Heart left ventricle (tissue), 16 donors: ENCODE results near the gene CBX5. TPM values are rescaled to one million over a fixed set of nuclear protein-coding genes. Genes with fewer than 3 reads are reported as not detected.

Experiments
- ATAC-seq, 4 donors: fragments of 200-7000 bp; cut with Tn5 transposase; one replicate each; pipeline ENCODE4 v1.9.1; 2020 to 2022; ENCODE audit warnings: moderate library complexity in 4 of 4, mild to moderate bottlenecking in 3 of 4, moderate number of reproducible peaks in 1 of 4
- DNase-seq, 5 donors: peaks; one replicate each; pipeline ENCODE4 v3.0.0-alpha.2; 2020
- H3K27ac ChIP-seq, 12 donors: fragments of 200-600 bp; sonication (generic) in 4 of 12; one replicate each; pipeline versions ENCODE4 v1.5.0 to v1.8.0; 2016 to 2022; ENCODE audit warnings: mild to moderate bottlenecking in 2 of 12
- H3K27me3 ChIP-seq, 9 donors: fragments of 200-600 bp; sonication (generic) in 2 of 9; one replicate each; pipeline versions ENCODE4 v1.5.1 to v1.8.0; 2016 to 2022; ENCODE audit warnings: mild to moderate bottlenecking in 3 of 9
- H3K36me3 ChIP-seq, 9 donors: fragments of 200-600 bp; sonication (generic) in 2 of 9; one replicate each; pipeline versions ENCODE4 v1.5.0 to v1.8.0; 2018 to 2022; ENCODE audit warnings: mild to moderate bottlenecking in 2 of 9
- H3K4me1 ChIP-seq, 12 donors: fragments of 200-600 bp; sonication (generic) in 4 of 12; one replicate each; pipeline versions ENCODE4 v1.5.0 to v1.8.0; 2016 to 2022; ENCODE audit warnings: mild to moderate bottlenecking in 3 of 12
- H3K4me3 ChIP-seq, 12 donors: fragments of 200-600 bp; sonication (generic) in 4 of 12; one replicate each; pipeline versions ENCODE4 v1.5.0 to v1.8.0; 2017 to 2022; ENCODE audit warnings: mild to moderate bottlenecking in 9 of 12, moderate library complexity in 4 of 12
- H3K9me3 ChIP-seq, 12 donors: fragments of 200-600 bp; sonication (generic) in 4 of 12; one replicate each; pipeline versions ENCODE4 v1.5.0 to v1.8.0; 2016 to 2022; ENCODE audit warnings: mild to moderate bottlenecking in 1 of 12
- POLR2A ChIP-seq, 2 donors: fragments of 450-650 bp; IDR thresholded peaks; one replicate each; pipeline ENCODE4 v1.6.1; 2017; ENCODE audit warnings: antibody characterized with exemption in 2 of 2, mild to moderate bottlenecking in 2 of 2, moderate library complexity in 2 of 2
- WGBS, 4 donors: extraction: QIAGEN DNeasy Blood & Tissue Kit in 2 of 4; methylation state at CpG; one replicate each; pipeline versions ENCODE4 v1.1.5 to v1.1.7; 2013 to 2018; 5-methylcytosine and 5-hydroxymethylcytosine counted together
- intact Hi-C, 10 donors: fragments of 100-400 bp; cut with DNase I; formaldehyde crosslinking; loops; one replicate each; pipeline versions ENCODE4 v1.11.1 to v1.14.2; 2022
- polyA plus RNA-seq, 2 donors: library from polyadenylated mRNA; stranded (reverse); fragments of 200-250 nt; gene quantifications; one replicate each; pipeline ENCODE4 v1.2.3, GENCODE V29; 2013
- total RNA-seq, 9 donors: library from RNA; depleted of rRNA in 2 of 9; stranded (reverse); fragments of >200 nt in 2 of 9; fragmentation: NEBNext Ultra II Directional in 3 of 9; extraction: Animal tissue kit (Norgen Biotek cat#: 25700) in 3 of 9; gene quantifications; one replicate each; pipeline versions ENCODE4 v1.1.0 to v1.2.4, GENCODE V29; 2016 to 2023
- TF ChIP-seq, protein P1 (sequence below), 12 donors: fragments of 200-600 bp; sonication (generic) in 4 of 12; IDR thresholded peaks; one replicate each; pipeline versions ENCODE4 v1.5.0 to v1.8.0; 2018 to 2022; ENCODE audit warnings: antibody characterized with exemption in 12 of 12, mild to moderate bottlenecking in 5 of 12
- donor health status: ischemic (EF 13 %, LVEDD 7.1; RV severe dilation, severe dysfunction).
- donor health status: healthy with polysubstance abuse.
- donor health status: DM: no; HTN: yes; CAD: no.
- donor health status: DM: no; HTN: no; CAD: no.
- donor health status: ischemic (EF 25% LVEDD 6.9; RV normal size, moderate dysfunction).
- donor health status: ischemic (EF 25% LVEDD 5.7; RV mildly dilated, moderate dysfunction).
- donor health status: healthy.
- donor health status: DM: yes; HTN: yes; CAD: no.
- donor health status: ischemic (EF 35%, LVEDD 5.7; RV mildly dilated, moderate dysfunction).
- donor health status: nonischemic (EF 11% LVEDD 7.7; RV severe dilation, severe dysfunction).
- donor health status: DM: yes; HTN: yes; CAD: no.
- donor health status: PGD.
- donor health status: ischemic (EF 29% LVEDD 5.4; RV normal size, mild dysfunction).
- donor health status: nonischemic (EF 23%, LVEDD 6.1; RV moderate dilation, normal function).

The CBX5 gene
- total and polyA plus RNA-seq, 11 donors = 18.4 to 59.5 (median 39.9) TPM

DNA sequence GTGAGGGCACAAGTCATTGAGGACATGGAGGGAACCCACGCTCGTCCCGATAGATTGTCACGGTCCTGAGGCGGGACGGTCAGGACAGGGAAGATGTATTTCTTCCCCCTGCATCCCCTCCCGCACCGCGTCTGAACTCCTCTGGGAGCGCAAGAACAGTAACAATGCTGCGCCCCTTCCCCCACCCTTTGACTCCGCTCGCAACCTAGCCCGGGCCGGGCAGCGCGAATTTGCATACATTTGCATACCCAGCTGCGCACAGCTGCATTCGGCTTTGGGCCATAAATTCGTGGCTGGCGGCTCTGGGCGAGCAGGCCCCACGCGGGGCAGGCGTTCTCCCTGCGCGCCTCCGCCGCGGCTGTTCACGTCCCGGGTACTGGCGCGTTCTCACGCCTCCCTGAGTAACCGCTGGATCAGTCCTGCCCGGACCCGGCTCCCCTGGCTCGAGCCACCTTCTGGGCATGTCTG lies 62.1 kb downstream of the CBX5 start:
- Histone ChIP-seq H3K27ac (no peak overlapping the region), H3K9me3 (no peaks in the 10 kb centered on the region), H3K4me1 (peaks cover 9 to 42% (median 22%) of the 10 kb centered on the region in 12 donors), H3K36me3 (no peaks in the 10 kb centered on the region), H3K27me3 (peaks cover 0 to 34% (median 21%) of the 10 kb centered on the region in 9 donors), H3K4me3 (peak overlapping the region in 11 of 12 donors; percentile 1 to 54 (median 40))
- intact Hi-C loops = loop anchor here in 3 of 10 donors (1.0 to 5.0 kb wide), 3 partner anchors 139 to 149 kb away; no protein-coding TSS in a partner anchor
- WGBS, 4 donors = 5 to 14% (median 8%) methylated on average over 33 to 39 of the region's 39 CpGs
- ATAC-seq (peak in 3 of 4 donors; percentile 1 to 17 (median 5)), DNase-seq (peak in 3 of 5 donors; percentile 23 to 58 (median 57))
- TF ChIP-seq, protein P1, sequence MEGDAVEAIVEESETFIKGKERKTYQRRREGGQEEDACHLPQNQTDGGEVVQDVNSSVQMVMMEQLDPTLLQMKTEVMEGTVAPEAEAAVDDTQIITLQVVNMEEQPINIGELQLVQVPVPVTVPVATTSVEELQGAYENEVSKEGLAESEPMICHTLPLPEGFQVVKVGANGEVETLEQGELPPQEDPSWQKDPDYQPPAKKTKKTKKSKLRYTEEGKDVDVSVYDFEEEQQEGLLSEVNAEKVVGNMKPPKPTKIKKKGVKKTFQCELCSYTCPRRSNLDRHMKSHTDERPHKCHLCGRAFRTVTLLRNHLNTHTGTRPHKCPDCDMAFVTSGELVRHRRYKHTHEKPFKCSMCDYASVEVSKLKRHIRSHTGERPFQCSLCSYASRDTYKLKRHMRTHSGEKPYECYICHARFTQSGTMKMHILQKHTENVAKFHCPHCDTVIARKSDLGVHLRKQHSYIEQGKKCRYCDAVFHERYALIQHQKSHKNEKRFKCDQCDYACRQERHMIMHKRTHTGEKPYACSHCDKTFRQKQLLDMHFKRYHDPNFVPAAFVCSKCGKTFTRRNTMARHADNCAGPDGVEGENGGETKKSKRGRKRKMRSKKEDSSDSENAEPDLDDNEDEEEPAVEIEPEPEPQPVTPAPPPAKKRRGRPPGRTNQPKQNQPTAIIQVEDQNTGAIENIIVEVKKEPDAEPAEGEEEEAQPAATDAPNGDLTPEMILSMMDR (IDR thresholded peaks at IDR 0.05) = no peak
- TF ChIP-seq POLR2A (IDR thresholded peaks at IDR 0.05) = no peak

DNA sequence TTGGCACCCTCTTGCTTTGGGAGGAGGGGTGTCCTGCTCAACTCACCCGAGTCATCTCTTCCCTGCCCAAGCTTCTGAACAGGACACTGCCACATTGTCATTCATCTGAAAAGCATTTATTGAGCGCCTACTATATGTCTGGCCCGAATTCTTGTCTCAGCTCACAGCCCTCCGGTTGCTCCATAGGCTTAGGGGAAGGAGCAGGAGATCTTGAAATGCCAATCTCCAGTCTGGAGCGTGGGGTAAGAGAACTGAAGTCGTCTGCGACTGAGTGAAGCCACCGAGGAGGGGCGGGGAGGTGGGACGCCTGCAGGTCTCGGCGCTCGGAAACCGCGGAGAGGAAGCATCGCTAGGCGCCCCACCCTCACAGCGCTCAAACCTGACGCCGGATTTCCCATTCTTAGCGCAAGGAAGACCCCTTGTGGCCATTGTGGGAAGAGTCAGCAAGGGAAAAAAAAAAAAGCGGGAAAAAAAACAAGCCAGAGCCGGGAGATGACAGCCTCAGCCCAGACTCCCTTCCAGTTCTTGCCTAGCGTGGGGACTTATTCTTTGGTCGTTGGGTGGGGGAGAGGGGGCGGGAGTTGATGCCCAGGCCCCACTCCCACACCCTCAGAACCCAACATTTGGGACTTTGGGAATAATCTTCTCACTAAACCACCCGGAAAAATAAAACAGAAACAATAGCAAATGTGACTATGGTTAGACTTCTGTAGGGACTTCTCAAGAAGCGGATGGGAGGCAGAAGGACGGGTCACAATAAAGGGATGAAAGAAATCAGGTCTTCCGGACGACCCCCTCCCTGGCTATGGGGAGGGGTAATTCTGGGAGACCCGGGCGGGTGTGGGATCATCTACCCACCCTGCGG lies 62.9 kb downstream of the CBX5 start:
- 1 to 3% (median 2%) methylated on average over 34 of the region's 34 CpGs for WGBS, 4 donors

DNA sequence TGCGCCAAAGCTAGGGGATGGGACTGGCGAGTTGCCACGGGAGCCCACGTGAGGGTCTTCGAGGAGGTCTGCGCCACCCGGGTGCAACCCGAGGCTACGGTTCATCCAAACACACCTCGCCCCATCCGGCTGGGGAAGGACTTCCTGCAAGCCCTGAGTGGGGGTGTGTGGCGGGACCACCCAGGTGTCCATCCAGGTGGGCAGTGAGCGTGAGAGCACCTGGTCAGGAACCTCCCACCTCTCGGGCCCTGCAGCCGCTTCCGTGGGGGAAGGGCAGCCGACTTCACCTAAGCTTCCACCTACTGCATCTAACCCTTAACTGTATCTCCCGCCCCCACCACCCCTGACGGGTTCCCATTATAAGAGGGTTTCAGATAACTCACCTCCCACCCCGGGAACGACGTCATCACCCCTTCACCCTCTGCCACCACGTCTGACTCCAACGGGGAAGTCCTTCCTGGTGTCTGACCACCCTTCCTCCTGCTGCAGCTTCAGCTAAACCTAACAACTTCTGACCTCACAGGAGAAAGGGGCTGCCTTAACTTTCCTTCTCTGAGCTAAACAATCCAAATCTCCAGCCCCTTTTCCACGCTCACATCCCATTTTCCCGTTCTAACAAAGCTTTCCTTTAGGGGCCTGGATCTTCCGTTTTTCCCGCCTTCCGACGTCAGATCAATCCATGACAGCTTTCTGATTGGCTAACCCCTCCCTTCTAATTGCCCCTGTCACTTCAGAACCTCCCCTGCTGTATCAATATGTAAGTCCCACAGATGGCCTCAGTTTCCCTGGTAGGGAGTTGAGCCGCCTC lies 63.7 kb downstream of the CBX5 start:
- DNase-seq = peak in 2 of 5 donors; percentile 28 to 40
- TF ChIP-seq POLR2A (IDR thresholded peaks at IDR 0.05) = no peak
- TF ChIP-seq, protein P1 (IDR thresholded peaks at IDR 0.05) = no peak
- intact Hi-C loops = loop anchor here in 2 of 10 donors (5.0 kb wide), 2 partner anchors 141 to 151 kb away; no protein-coding TSS in a partner anchor
- H3K4me1 ChIP-seq = peaks cover 9 to 42% (median 22%) of the 10 kb centered on the region in 12 donors
- 13 to 19% (median 17%) methylated on average over 23 to 31 of the region's 31 CpGs for WGBS, 4 donors
- peak in 1 of 4 donors; percentile 2 for ATAC-seq
- no peaks in the 10 kb centered on the region for H3K36me3 ChIP-seq
- H3K4me3 ChIP-seq = peak overlapping the region in 9 of 12 donors; percentile 24 to 54 (median 40)
- peaks cover 0 to 35% (median 22%) of the 10 kb centered on the region in 9 donors for H3K27me3 ChIP-seq
- no peaks in the 10 kb centered on the region for H3K9me3 ChIP-seq
- H3K27ac ChIP-seq = peak overlapping the region in 2 of 12 donors; percentile 7 to 39

More for the DNA sequence above, 62.9 kb downstream of the CBX5 start:
- Histone ChIP-seq H3K36me3 (no peaks in the 10 kb centered on the region), H3K27ac (peak overlapping the region in 2 of 12 donors; percentile 7 to 39), H3K4me1 (peaks cover 9 to 42% (median 22%) of the 10 kb centered on the region in 12 donors), H3K27me3 (peaks cover 0 to 34% (median 22%) of the 10 kb centered on the region in 9 donors), H3K9me3 (no peaks in the 10 kb centered on the region), H3K4me3 (peak overlapping the region in 11 of 12 donors; percentile 1 to 54 (median 40))
- no peak for TF ChIP-seq POLR2A (IDR thresholded peaks at IDR 0.05)
- TF ChIP-seq, protein P1 (IDR thresholded peaks at IDR 0.05) = peak; percentile 59 to 85 (median 76)
- intact Hi-C loops = loop anchor here in 2 of 10 donors (5.0 kb wide), 2 partner anchors 140 to 150 kb away; no protein-coding TSS in a partner anchor
- peak; percentile 76 to 85 (median 80) for DNase-seq
- ATAC-seq = peak; percentile 23 to 68 (median 48)
